GM12872 (cell line): ENCODE data around the gene DOCK9.

Experiments
- CTCF ChIP-seq: IDR thresholded peaks from 3 replicates; pipeline ENCODE4 v1.5.1; 2011; ENCODE audit warnings: low read depth, mild to moderate bottlenecking, low read length, moderate library complexity; ENCODE audit not compliant: insufficient read depth

Gene DOCK9

GRCh38 chr13:98839856-98840769 lies 137.8 kb downstream of the DOCK9 start:
- peak; percentile 96 for TF ChIP-seq CTCF

GRCh38 chr13:98838776-98839175 lies 139.1 kb downstream of the DOCK9 start:
- no peak for TF ChIP-seq CTCF

- TF ChIP-seq CTCF: no peak
Observed at GRCh38 chr13:98837896-98838295, 140.0 kb downstream of the DOCK9 start.

GRCh38 chr13:98835156-98835555 lies 142.7 kb downstream of the DOCK9 start:
- no peak for TF ChIP-seq CTCF

GRCh38 chr13:98834254-98834960 lies 143.5 kb downstream of the DOCK9 start:
- no peak for TF ChIP-seq CTCF

- no peak for TF ChIP-seq CTCF
Observed at GRCh38 chr13:98831236-98831635, 146.6 kb downstream of the DOCK9 start.

GRCh38 chr13:98829541-98829940 lies 148.3 kb downstream of the DOCK9 start:
- TF ChIP-seq CTCF: no peak
